Erythroblast (primary cell): ENCODE measurements around the gene MADCAM1.

ENCODE experiments used
- DNase-seq, 2 experiments: peaks; one replicate each; lab custom pipeline; 2025; lab: John Stamatoyannopoulos, UW
- GATA1 ChIP-seq: IDR thresholded peaks from 2 replicates; pipeline ENCODE4 v1.6.1; 2011; ENCODE audit warnings: low read depth, mild to moderate bottlenecking, control low read depth, low read length, moderate library complexity
- POLR2A ChIP-seq: IDR thresholded peaks from 2 replicates; pipeline ENCODE4 v1.6.1; 2011; ENCODE audit warnings: mild to moderate bottlenecking, low read length

The MADCAM1 gene

GRCh38 chr19:513368-514165 lies 17.3 kb downstream of the MADCAM1 start:
- TF ChIP-seq GATA1 (no peak), POLR2A (no peak)
- peak in 1 of 2 experiments; percentile 53 for DNase-seq

GRCh38 chr19:514166-514663 lies 17.9 kb downstream of the MADCAM1 start:
- TF ChIP-seq GATA1 (no peak), POLR2A (no peak)
- DNase-seq = no peak

GRCh38 chr19:517721-518597 lies 21.7 kb downstream of the MADCAM1 start:
- TF ChIP-seq GATA1 (no peak), POLR2A (no peak)
- peak; percentile 55 to 57 for DNase-seq

GRCh38 chr19:518598-519231 lies 22.4 kb downstream of the MADCAM1 start:
- TF ChIP-seq GATA1 = no peak
- no peak for TF ChIP-seq POLR2A
- peak; percentile 46 to 53 for DNase-seq

- no peak for DNase-seq
- TF ChIP-seq POLR2A = no peak
- no peak for TF ChIP-seq GATA1
Measured at GRCh38 chr19:519449-519865, 23.2 kb downstream of the MADCAM1 start.

GRCh38 chr19:522726-523125 lies 26.4 kb downstream of the MADCAM1 start:
- TF ChIP-seq POLR2A (no peak), GATA1 (no peak)
- DNase-seq = no peak

- DNase-seq = no peak
- TF ChIP-seq POLR2A = no peak
- no peak for TF ChIP-seq GATA1
Measured at GRCh38 chr19:524062-524674, 27.9 kb downstream of the MADCAM1 start.

- no peak for DNase-seq
- no peak for TF ChIP-seq POLR2A
- TF ChIP-seq GATA1 = no peak
Measured at GRCh38 chr19:525029-525428, 28.7 kb downstream of the MADCAM1 start.

GRCh38 chr19:525857-526419 lies 29.7 kb downstream of the MADCAM1 start:
- DNase-seq = no peak
- no peak for TF ChIP-seq POLR2A
- TF ChIP-seq GATA1 = no peak

- DNase-seq = no peak
- TF ChIP-seq GATA1 (no peak), POLR2A (no peak)
Measured at GRCh38 chr19:530134-531008, 34.1 kb downstream of the MADCAM1 start.

GRCh38 chr19:531009-531752 lies 34.9 kb downstream of the MADCAM1 start:
- peak; percentile 91 to 95 for DNase-seq
- TF ChIP-seq GATA1 (no peak), POLR2A (peak; percentile 65)
